SK-N-SH (cell line): ENCODE measurements around the gene CDH13. TPM values are rescaled to one million over a fixed set of nuclear protein-coding genes. Genes with fewer than 3 reads are reported as not detected.
A peak's percentile ranks its signal among the peaks of the same experiment; 100 is the strongest.

ENCODE experiments used
- CTCF ChIA-PET: fragments of 300-600, 350-600 bp; formaldehyde crosslinking; extraction: SDS; loops from one replicate; lab custom pipeline; 2021; lab: Yijun Ruan, JAX
- POLR2A ChIA-PET: fragments of 350-600 bp; sonication (Branson Sonifier 250); formaldehyde crosslinking; extraction: SDS; loops from one replicate; lab custom pipeline; 2020; ENCODE audit warnings: antibody characterized with exemption, inconsistent platforms; lab: Yijun Ruan, JAX
- DNase-seq: peaks from one replicate; pipeline ENCODE4 v3.0.0; 2012
- H2AFZ ChIP-seq: fragments of 200-600 bp; sonication (generic); 2 replicates; pipeline ENCODE4 v1.8.1; 2016; ENCODE audit warnings: antibody characterized with exemption, mild to moderate bottlenecking, low read depth
- H3F3A ChIP-seq: fragments of 200-600 bp; sonication (generic); replicated peaks from 2 replicates; pipeline ENCODE3; 2016; ENCODE audit warnings: antibody characterized with exemption, mild to moderate bottlenecking; ENCODE audit not compliant: insufficient read depth
- H3K27ac ChIP-seq, 2 experiments: fragments of 200-500 bp in 1 of 2; fragments of 200-600 bp in 1 of 2; sonication (Bioruptor generic) in 1 of 2; sonication (generic), shearing (Covaris generic) in 1 of 2; 2 replicates each; pipeline versions ENCODE4 v1.5.1 to v1.6.1; 2014 to 2016; ENCODE audit warnings: low read depth in 2 of 2, inconsistent platforms in 1 of 2, low read length in 1 of 2, mild to moderate bottlenecking in 1 of 2, mixed read lengths in 1 of 2
- H3K27me3 ChIP-seq: fragments of 200-600 bp; sonication (generic), shearing (Covaris generic); 2 replicates; pipeline ENCODE4 v1.6.1; 2016; ENCODE audit warnings: mixed run types; ENCODE audit not compliant: insufficient read depth
- H3K36me3 ChIP-seq, 2 experiments: fragments of 200-500 bp in 1 of 2; fragments of 200-600 bp in 1 of 2; sonication (Bioruptor generic) in 1 of 2; sonication (generic) in 1 of 2; replicated peaks in 1 of 2; 2 replicates each; pipeline versions ENCODE3 to v1.5.1; 2014 to 2016; ENCODE audit warnings: low read length in 1 of 2, mild to moderate bottlenecking in 1 of 2; ENCODE audit not compliant: insufficient read depth in 2 of 2, control insufficient read depth in 1 of 2
- H3K4me1 ChIP-seq, 2 experiments: fragments of 200-500 bp in 1 of 2; fragments of 200-600 bp in 1 of 2; sonication (Bioruptor generic) in 1 of 2; sonication (generic), shearing (Covaris generic) in 1 of 2; 2 replicates each; pipeline versions ENCODE4 v1.5.1 to v1.6.1; 2014 to 2016; ENCODE audit warnings: low read depth in 1 of 2, low read length in 1 of 2, mixed run types in 1 of 2; ENCODE audit not compliant: insufficient read depth in 2 of 2, control insufficient read depth in 1 of 2
- H3K4me2 ChIP-seq: fragments of 200-600 bp; sonication (generic), shearing (Covaris generic); 2 replicates; pipeline ENCODE4 v1.6.1; 2017; ENCODE audit warnings: mixed run types
- H3K4me3 ChIP-seq, 2 experiments: fragments of 200-500 bp in 1 of 2; fragments of 200-600 bp in 1 of 2; sonication (Bioruptor generic) in 1 of 2; sonication (generic), shearing (Covaris generic) in 1 of 2; 2 replicates each; pipeline versions ENCODE4 v1.5.1 to v1.8.1; 2014 to 2016; ENCODE audit warnings: low read depth in 2 of 2, inconsistent platforms in 1 of 2, low read length in 1 of 2, mild to moderate bottlenecking in 1 of 2, mixed read lengths in 1 of 2, moderate library complexity in 1 of 2
- H3K79me2 ChIP-seq: fragments of 200-600 bp; sonication (generic); 2 replicates; pipeline ENCODE4 v1.8.1; 2017; ENCODE audit warnings: mild to moderate bottlenecking; ENCODE audit not compliant: insufficient read depth
- H3K9ac ChIP-seq: fragments of 200-600 bp; sonication (generic); 2 replicates; pipeline ENCODE4 v1.6.1; 2017; ENCODE audit warnings: mixed run types
- H3K9me2 ChIP-seq: fragments of 200-600 bp; sonication (generic); 2 replicates; pipeline ENCODE4 v1.6.1; 2017; ENCODE audit warnings: mixed run types
- H3K9me3 ChIP-seq: fragments of 200-600 bp; sonication (generic); 2 replicates; pipeline ENCODE4 v1.6.1; 2017; ENCODE audit warnings: mixed run types, mild to moderate bottlenecking, moderate library complexity
- H4K20me1 ChIP-seq: fragments of 200-600 bp; sonication (generic); 2 replicates; pipeline ENCODE4 v1.6.1; 2017; ENCODE audit warnings: mild to moderate bottlenecking, mixed run types; ENCODE audit not compliant: insufficient read depth
- CTCF ChIP-seq: fragments of 200-600 bp; sonication (generic); IDR thresholded peaks from 2 replicates; pipeline ENCODE4 v1.6.1; 2017; ENCODE audit warnings: antibody characterized with exemption, mild to moderate bottlenecking, moderate library complexity
- ELF1 ChIP-seq: IDR thresholded peaks from 2 replicates; pipeline ENCODE4 v1.4.0; 2012
- EP300 ChIP-seq, 2 experiments: IDR thresholded peaks; 2 replicates each; pipeline versions ENCODE4 v1.4.0 to v1.6.1; 2012; ENCODE audit warnings: borderline replicate concordance in 1 of 2, low read depth in 1 of 2, low read length in 1 of 2
- EZH2phosphoT487 ChIP-seq: fragments of 200-600 bp; sonication (generic); IDR thresholded peaks from 2 replicates; pipeline ENCODE4 v1.6.1; 2017; ENCODE audit warnings: low read depth, mixed run types, mild to moderate bottlenecking, antibody characterized with exemption, moderate library complexity, borderline replicate concordance
- FOSL2 ChIP-seq: IDR thresholded peaks from 2 replicates; pipeline ENCODE4 v1.4.0; 2012; ENCODE audit warnings: low read depth, mild to moderate bottlenecking, moderate library complexity, borderline replicate concordance
- FOXM1 ChIP-seq: IDR thresholded peaks from 2 replicates; pipeline ENCODE4 v1.4.0; 2012; ENCODE audit warnings: low read depth, mild to moderate bottlenecking
- GABPA ChIP-seq: IDR thresholded peaks from 2 replicates; pipeline ENCODE4 v1.4.0; 2012; ENCODE audit warnings: low read depth, mild to moderate bottlenecking
- NRF1 ChIP-seq: IDR thresholded peaks from 2 replicates; pipeline ENCODE4 v1.6.1; 2012; ENCODE audit warnings: low read depth, mild to moderate bottlenecking, low read length
- RXRA ChIP-seq: IDR thresholded peaks from 2 replicates; pipeline ENCODE4 v1.4.0; 2012; ENCODE audit warnings: low read depth, mild to moderate bottlenecking, borderline replicate concordance
- SIN3A ChIP-seq: IDR thresholded peaks from 2 replicates; pipeline ENCODE4 v1.6.1; 2012; ENCODE audit warnings: low read depth, mild to moderate bottlenecking, low read length, moderate library complexity, borderline replicate concordance
- YY1 ChIP-seq: IDR thresholded peaks from 2 replicates; pipeline ENCODE4 v1.4.0; 2012; ENCODE audit warnings: low read depth, mild to moderate bottlenecking
- WGBS: methylation state at CpG from one replicate; pipeline ENCODE4 v1.1.6; 2017; ENCODE audit warnings: low lambda C conversion rate; 5-methylcytosine and 5-hydroxymethylcytosine counted together
- polyA plus RNA-seq, 3 experiments: library from polyadenylated mRNA; depleted of rRNA; stranded (reverse); fragments of >200 nt; gene quantifications; 2 replicates each; pipeline ENCODE4 v1.2.3, GENCODE V29; 2012
- TF ChIP-seq, protein P1 (sequence below): IDR thresholded peaks from 2 replicates; pipeline ENCODE4; 2012

Gene CDH13
- polyA plus RNA-seq, 1 of the 3 experiments (the other 2 are of a cell fraction), result 93.0 TPM

- Histone ChIP-seq H3K9me2 (no peaks in the 10 kb centered on the region), H3K9me3 (no peaks in the 10 kb centered on the region), H3K36me3 (no peaks in the 10 kb centered on the region), H3K4me3 (no peak overlapping the region), H3K79me2 (no peaks in the 10 kb centered on the region), H3F3A (no peaks in the 10 kb centered on the region), H3K4me2 (no peak overlapping the region), H3K27ac (peak overlapping the region in 1 of 2 experiments; percentile 34; a peak in 2 of 4 replicates), H3K4me1 (0 out of 4 replicates have a peak, but pooled peaks cover 0 to 5% of the 10 kb centered on the region in 2 experiments), H2AFZ (no peak overlapping the region), H3K9ac (no peak overlapping the region), H4K20me1 (no peaks in the 10 kb centered on the region), H3K27me3 (no peaks in the 10 kb centered on the region)
- DNase-seq, result no peak
- ChIA-PET CTCF (no interaction called here), POLR2A (no interaction called here)
- WGBS, result 56% methylated on average over 4 of the region's 4 CpGs
- TF ChIP-seq, protein P1, sequence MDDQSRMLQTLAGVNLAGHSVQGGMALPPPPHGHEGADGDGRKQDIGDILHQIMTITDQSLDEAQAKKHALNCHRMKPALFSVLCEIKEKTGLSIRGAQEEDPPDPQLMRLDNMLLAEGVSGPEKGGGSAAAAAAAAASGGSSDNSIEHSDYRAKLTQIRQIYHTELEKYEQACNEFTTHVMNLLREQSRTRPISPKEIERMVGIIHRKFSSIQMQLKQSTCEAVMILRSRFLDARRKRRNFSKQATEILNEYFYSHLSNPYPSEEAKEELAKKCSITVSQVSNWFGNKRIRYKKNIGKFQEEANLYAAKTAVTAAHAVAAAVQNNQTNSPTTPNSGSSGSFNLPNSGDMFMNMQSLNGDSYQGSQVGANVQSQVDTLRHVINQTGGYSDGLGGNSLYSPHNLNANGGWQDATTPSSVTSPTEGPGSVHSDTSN, result no peak
- TF ChIP-seq EZH2phosphoT487 (no peak), GABPA (no peak), FOXM1 (no peak), CTCF (no peak), ELF1 (no peak)
These were observed 1079.6 kb downstream of the CDH13 start for GRCh38 chr16:83706394-83706793.

DNA sequence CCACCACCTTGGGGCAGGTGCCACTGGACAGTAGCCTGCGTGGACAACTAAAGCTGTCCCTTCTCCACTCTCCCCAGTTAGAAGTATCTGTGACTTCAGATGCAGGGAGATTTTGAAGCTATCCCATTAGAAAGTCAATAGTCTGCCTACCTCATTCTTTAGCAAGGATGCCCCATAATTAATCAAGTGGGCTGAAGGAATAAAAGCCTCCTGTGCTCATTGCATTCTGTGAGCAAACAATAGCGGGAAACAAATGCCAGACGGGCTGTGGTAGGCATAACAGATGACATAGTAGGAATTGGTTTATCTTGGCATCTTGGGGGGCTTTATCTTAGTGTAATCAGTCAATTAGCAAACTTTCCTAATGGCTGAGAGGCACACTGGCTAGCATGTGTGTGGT lies 1084.3 kb downstream of the CDH13 start:
- 2% methylated on average over 3 of the region's 3 CpGs for WGBS
- H3K27me3 ChIP-seq, result no peaks in the 10 kb centered on the region
- no peak for TF ChIP-seq FOSL2
- 0 out of 4 replicates have a peak, but pooled peaks cover 0 to under 1% of the 10 kb centered on the region in 2 experiments for H3K4me1 ChIP-seq
- H4K20me1 ChIP-seq, result no peaks in the 10 kb centered on the region
- CTCF ChIA-PET, result no interaction called here
- H3K9me2 ChIP-seq, result no peaks in the 10 kb centered on the region
- POLR2A ChIA-PET, result no interaction called here
- no peaks in the 10 kb centered on the region for H3K9me3 ChIP-seq
- no peak overlapping the region for H2AFZ ChIP-seq
- no peak for DNase-seq
- no peak overlapping the region for H3K4me2 ChIP-seq
- H3F3A ChIP-seq, result no peaks in the 10 kb centered on the region
- no peaks in the 10 kb centered on the region for H3K79me2 ChIP-seq
- H3K36me3 ChIP-seq, result no peaks in the 10 kb centered on the region
- no peak overlapping the region for H3K4me3 ChIP-seq
- no peak overlapping the region for H3K27ac ChIP-seq
- H3K9ac ChIP-seq, result no peak overlapping the region

GRCh38 chr16:83713597-83713996 lies 1086.8 kb downstream of the CDH13 start:
- no peaks in the 10 kb centered on the region for H4K20me1 ChIP-seq
- POLR2A ChIA-PET, result no interaction called here
- H3K9me2 ChIP-seq, result no peaks in the 10 kb centered on the region
- no peak overlapping the region for H3K27ac ChIP-seq
- H2AFZ ChIP-seq, result no peak overlapping the region
- TF ChIP-seq CTCF (no peak), SIN3A (no peak), RXRA (no peak), EP300 (IDR thresholded peaks at IDR 0.05; ENCODE audit: borderline replicate concordance in 1 of 2, low read depth in 1 of 2, low read length in 1 of 2) (no peak), NRF1 (no peak), YY1 (no peak), GABPA (no peak)
- TF ChIP-seq, all 33 proteins: peak for 0
- H3K4me2 ChIP-seq, result peak overlapping the region; percentile 43; the same call in 1 of the 2 replicates
- H3K79me2 ChIP-seq, result no peaks in the 10 kb centered on the region
- CTCF ChIA-PET, result no interaction called here
- H3F3A ChIP-seq, result peaks cover 3% of the 10 kb centered on the region
- H3K4me1 ChIP-seq, result no peaks in the 10 kb centered on the region
- H3K27me3 ChIP-seq, result no peaks in the 10 kb centered on the region
- no peaks in the 10 kb centered on the region for H3K9me3 ChIP-seq
- DNase-seq, result peak; percentile 17
- 15% methylated on average over 4 of the region's 4 CpGs for WGBS
- H3K36me3 ChIP-seq, result no peaks in the 10 kb centered on the region
- no peak overlapping the region for H3K4me3 ChIP-seq
- no peak overlapping the region for H3K9ac ChIP-seq
